ENCODE measurements around the gene REXO1.

DNA sequence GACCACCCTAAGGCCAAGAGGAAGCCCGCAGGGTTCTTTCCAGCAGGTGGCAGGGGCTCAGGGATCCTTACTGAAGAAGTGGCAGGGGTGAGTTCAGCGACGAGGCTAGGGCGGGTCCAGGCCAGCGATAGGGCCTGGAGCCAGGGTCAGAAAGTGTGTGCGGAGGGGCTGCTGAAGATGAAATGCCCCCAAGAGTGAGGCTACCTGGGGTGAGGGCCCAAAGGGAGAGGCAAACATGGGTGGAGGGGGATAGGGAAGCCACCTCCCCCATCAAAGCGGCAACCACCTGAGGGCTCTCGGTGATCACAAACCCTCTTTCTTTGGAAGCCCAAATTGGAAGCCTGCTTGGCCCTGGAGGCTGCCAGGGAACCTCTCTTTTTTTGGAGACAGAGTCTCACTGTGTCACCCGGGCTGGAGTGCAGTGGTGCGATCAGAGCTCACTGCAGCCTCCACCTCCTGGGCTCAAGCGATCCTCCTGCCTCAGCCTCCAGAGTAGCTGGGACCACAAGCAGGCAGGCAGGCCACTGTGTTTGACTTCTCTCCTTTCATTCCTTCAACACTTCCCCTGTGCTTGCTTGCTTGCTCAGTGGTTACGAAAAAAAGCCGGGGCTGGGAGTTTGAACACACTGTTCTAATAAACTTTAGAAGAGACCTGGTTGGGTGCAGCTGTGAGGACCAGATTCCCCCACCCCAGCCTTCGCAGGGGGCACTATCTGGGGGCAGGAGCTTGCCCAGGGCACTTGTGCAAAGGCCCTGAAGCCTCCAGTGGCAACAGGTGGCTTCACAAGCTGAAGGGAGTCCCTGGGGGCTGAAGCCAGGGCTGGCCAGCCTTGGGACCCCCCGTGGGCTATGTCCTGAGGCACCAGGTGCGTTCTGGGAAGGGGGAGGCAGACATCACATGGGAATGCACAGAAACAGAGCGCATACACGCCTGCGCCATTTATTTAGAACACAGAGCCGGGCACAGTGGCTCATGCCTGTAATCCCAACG, 34.8 kb downstream of the REXO1 start:
- TF ChIP-seq POLR2A (IDR thresholded peaks at IDR 0.05; ENCODE audit: borderline replicate concordance, extremely low read depth, insufficient read depth, insufficient read length) (no peak), RAD21 (IDR thresholded peaks at IDR 0.05; ENCODE audit: low read depth) (no peak), EGR1 (IDR thresholded peaks at IDR 0.05; ENCODE audit: low read depth) (no peak)
